Keratinocyte (primary cell): ENCODE data around the gene SERPINE1. TPM values are rescaled to one million over a fixed set of nuclear protein-coding genes. Genes with fewer than 3 reads are reported as not detected.
"Not testable (repeated sequence)": the region's sequence is repeated elsewhere in the genome, so short reads cannot be mapped to it uniquely, and the experiment has no call there.

Experiments
- DNase-seq: peaks from one replicate; pipeline ENCODE4 v3.0.0-alpha.2; 2011; ENCODE audit warnings: low read depth, missing footprints, low spot score
- FAIRE-seq: peaks from 2 replicates; lab custom pipeline; 2011; peaks lifted over from hg19 to GRCh38; lab: Jason Lieb, UNC
- H2AFZ ChIP-seq: 2 replicates; pipeline ENCODE4 v1.6.0; 2012; ENCODE audit warnings: low read length, control low read depth, inconsistent platforms; ENCODE audit not compliant: control insufficient read depth
- H3K27ac ChIP-seq: 2 replicates; pipeline ENCODE4 v1.5.1; 2011; ENCODE audit warnings: low read length; ENCODE audit not compliant: control insufficient read depth, insufficient read depth
- H3K27me3 ChIP-seq: 3 replicates; pipeline ENCODE4 v1.6.0; 2011; ENCODE audit warnings: low read length; ENCODE audit not compliant: control insufficient read depth, insufficient read depth; ENCODE audit errors: extremely low read depth
- H3K36me3 ChIP-seq, 2 experiments: 2 replicates in 1 of 2; 3 replicates in 1 of 2; pipeline ENCODE4 v1.5.1; 2011; ENCODE audit warnings: low read length in 2 of 2, mild to moderate bottlenecking in 1 of 2; ENCODE audit not compliant: control insufficient read depth in 2 of 2, insufficient read depth in 2 of 2; ENCODE audit errors: extremely low read depth in 1 of 2
- H3K4me1 ChIP-seq: 3 replicates; pipeline ENCODE4 v1.5.1; 2011; ENCODE audit warnings: low read length; ENCODE audit not compliant: control insufficient read depth, insufficient read depth; ENCODE audit errors: extremely low read depth
- H3K4me2 ChIP-seq: 3 replicates; pipeline ENCODE4 v1.6.0; 2011; ENCODE audit warnings: low read depth, low read length; ENCODE audit not compliant: control insufficient read depth, insufficient read depth; ENCODE audit errors: extremely low read depth
- H3K4me3 ChIP-seq, 3 experiments: fragments of 200-600 bp in 1 of 3; sonication (generic) in 1 of 3; 2 replicates in 2 of 3; 3 replicates in 1 of 3; pipeline ENCODE4 v1.5.1; 2011 to 2016; ENCODE audit warnings: low read length in 3 of 3, mild to moderate bottlenecking in 3 of 3, control low read depth in 2 of 3, inconsistent platforms in 1 of 3, low read depth in 1 of 3, mixed read lengths in 1 of 3, mixed run types in 1 of 3, moderate library complexity in 1 of 3; ENCODE audit not compliant: control insufficient read depth in 2 of 3, insufficient read depth in 2 of 3; ENCODE audit errors: extremely low read depth in 1 of 3
- H3K79me2 ChIP-seq: 2 replicates; pipeline ENCODE4 v1.6.0; 2012; ENCODE audit warnings: low read length; ENCODE audit not compliant: control insufficient read depth, insufficient read depth
- H3K9ac ChIP-seq: 3 replicates; pipeline ENCODE4 v1.6.0; 2011; ENCODE audit warnings: low read length; ENCODE audit not compliant: control insufficient read depth, insufficient read depth; ENCODE audit errors: extremely low read depth
- H3K9me1 ChIP-seq: 3 replicates; pipeline ENCODE4 v1.6.0; 2011; ENCODE audit warnings: low read length; ENCODE audit not compliant: control insufficient read depth, insufficient read depth; ENCODE audit errors: extremely low read depth
- H3K9me3 ChIP-seq: 2 replicates; pipeline ENCODE4 v1.5.1; 2012; ENCODE audit warnings: low read depth, low read length; ENCODE audit not compliant: control insufficient read depth
- H4K20me1 ChIP-seq: 3 replicates; pipeline ENCODE4 v1.6.0; 2011; ENCODE audit warnings: low read length; ENCODE audit not compliant: control insufficient read depth, insufficient read depth; ENCODE audit errors: extremely low read depth
- EZH2 ChIP-seq: IDR thresholded peaks from one replicate; pipeline ENCODE4 v1.6.1; 2012; ENCODE audit warnings: inconsistent platforms, mild to moderate bottlenecking, low read length, moderate library complexity
- dilution Hi-C: fragments of 300-500 bp; cut with MboI; formaldehyde crosslinking; loops from one replicate; pipeline ENCODE4 v1.7.0; 2020; ENCODE audit warnings: low sequenced_read_pairs; ENCODE audit not compliant: extremely low pct_ligation_motif_present
- polyA plus RNA-seq, 5 experiments: library from polyadenylated mRNA; depleted of rRNA in 3 of 5; stranded (reverse) in 3 of 5; stranded (forward) in 1 of 5; unstranded in 1 of 5; fragments of >200 nt; gene quantifications; 1 replicate in 1 of 5; 2 replicates in 3 of 5; 3 replicates in 1 of 5; pipeline versions ENCODE4 v1.2.1 to v1.2.3, GENCODE V29; 2011 to 2012; ENCODE audit warnings: missing spikeins in 2 of 5, low read depth in 1 of 5, low replicate concordance in 1 of 5
- TF ChIP-seq, protein P1 (sequence below), 3 experiments: IDR thresholded peaks in 1 of 3; conservative IDR thresholded peaks in 1 of 3; optimal IDR thresholded peaks in 1 of 3; 2 replicates in 2 of 3; 3 replicates in 1 of 3; pipeline versions ENCODE3 to v1.5.1; 2011; ENCODE audit warnings: low read length in 3 of 3, mild to moderate bottlenecking in 3 of 3, moderate library complexity in 2 of 3, control low read depth in 1 of 3, inconsistent platforms in 1 of 3; ENCODE audit not compliant: insufficient read depth in 2 of 3; ENCODE audit errors: extremely low read depth in 1 of 3

Gene SERPINE1
- polyA plus RNA-seq, 1 donor (not counting 4 experiments of a cell fraction or from before 2014, with no cell fraction given): 522 TPM

DNA sequence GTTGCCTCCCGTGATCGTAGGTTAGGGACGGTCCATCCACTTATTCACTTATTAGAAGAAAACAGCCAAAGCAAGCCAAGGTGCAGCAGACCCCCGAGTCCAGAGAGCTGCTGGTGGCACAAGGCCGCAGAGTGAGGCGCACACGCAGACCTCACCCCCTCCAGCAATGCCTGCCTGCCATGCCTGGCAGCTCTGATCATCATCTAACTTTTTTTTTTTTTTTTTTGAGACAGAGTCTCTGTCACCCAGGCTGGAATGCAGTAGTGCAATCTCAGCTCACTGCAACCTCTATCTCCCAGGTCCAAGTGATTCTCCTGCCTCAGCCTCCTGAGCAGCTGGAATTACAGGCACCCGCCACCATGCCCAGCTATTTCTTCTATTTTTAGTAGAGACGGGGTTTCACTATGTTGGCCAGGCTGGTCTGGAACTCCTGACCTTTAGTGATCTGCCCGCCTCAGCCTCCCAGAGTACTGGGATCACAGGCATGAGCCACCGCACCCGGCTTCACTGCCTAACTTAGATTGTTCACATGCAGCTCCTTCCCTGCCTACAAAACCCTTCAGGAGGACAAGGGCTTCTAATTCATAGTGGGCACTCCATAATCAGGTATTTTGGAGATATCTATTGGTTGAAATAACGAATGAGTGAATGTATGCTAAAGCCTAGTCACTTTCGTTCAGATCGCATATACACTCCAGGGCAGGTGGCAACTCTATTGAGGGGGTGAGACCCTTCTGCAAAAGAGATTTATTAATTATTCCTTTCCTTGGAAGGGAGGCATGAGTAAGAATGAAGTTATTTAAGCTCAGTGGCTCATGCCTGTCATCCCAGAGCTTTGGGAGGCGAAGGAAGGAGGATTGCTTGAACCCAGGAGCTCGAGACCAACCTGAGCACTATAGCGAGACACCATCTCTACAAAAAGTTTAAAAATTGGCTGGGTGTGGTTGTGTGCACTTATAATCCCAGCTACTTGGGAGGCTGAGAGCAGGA, 25.8 kb upstream of the SERPINE1 start:
- Histone ChIP-seq H3K4me2 (peak overlapping the region; percentile 78), H3K4me3 (no peak overlapping the region), H4K20me1 (no peaks in the 10 kb centered on the region), H3K4me1 (peaks cover 48% of the 10 kb centered on the region), H3K27ac (peak overlapping the region; percentile 94), H2AFZ (no peak overlapping the region), H3K9ac (peak overlapping the region; percentile 81), H3K9me1 (no peaks in the 10 kb centered on the region), H3K27me3 (no peaks in the 10 kb centered on the region), H3K9me3 (no peaks in the 10 kb centered on the region), H3K36me3 (no peaks in the 10 kb centered on the region), H3K79me2 (no peaks in the 10 kb centered on the region)
- dilution Hi-C loops: no loop called here
- no peak for DNase-seq
- TF ChIP-seq EZH2: no peak
- TF ChIP-seq, protein P1, sequence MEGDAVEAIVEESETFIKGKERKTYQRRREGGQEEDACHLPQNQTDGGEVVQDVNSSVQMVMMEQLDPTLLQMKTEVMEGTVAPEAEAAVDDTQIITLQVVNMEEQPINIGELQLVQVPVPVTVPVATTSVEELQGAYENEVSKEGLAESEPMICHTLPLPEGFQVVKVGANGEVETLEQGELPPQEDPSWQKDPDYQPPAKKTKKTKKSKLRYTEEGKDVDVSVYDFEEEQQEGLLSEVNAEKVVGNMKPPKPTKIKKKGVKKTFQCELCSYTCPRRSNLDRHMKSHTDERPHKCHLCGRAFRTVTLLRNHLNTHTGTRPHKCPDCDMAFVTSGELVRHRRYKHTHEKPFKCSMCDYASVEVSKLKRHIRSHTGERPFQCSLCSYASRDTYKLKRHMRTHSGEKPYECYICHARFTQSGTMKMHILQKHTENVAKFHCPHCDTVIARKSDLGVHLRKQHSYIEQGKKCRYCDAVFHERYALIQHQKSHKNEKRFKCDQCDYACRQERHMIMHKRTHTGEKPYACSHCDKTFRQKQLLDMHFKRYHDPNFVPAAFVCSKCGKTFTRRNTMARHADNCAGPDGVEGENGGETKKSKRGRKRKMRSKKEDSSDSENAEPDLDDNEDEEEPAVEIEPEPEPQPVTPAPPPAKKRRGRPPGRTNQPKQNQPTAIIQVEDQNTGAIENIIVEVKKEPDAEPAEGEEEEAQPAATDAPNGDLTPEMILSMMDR (optimal IDR thresholded peaks at IDR 0.05 in 1 of 3, IDR thresholded peaks at IDR 0.05 in 1 of 3, conservative IDR thresholded peaks at IDR 0.05 in 1 of 3; ENCODE audit: extremely low read depth in 1 of 3, insufficient read depth in 2 of 3, low read length in 3 of 3): no peak
- no peak for FAIRE-seq

DNA sequence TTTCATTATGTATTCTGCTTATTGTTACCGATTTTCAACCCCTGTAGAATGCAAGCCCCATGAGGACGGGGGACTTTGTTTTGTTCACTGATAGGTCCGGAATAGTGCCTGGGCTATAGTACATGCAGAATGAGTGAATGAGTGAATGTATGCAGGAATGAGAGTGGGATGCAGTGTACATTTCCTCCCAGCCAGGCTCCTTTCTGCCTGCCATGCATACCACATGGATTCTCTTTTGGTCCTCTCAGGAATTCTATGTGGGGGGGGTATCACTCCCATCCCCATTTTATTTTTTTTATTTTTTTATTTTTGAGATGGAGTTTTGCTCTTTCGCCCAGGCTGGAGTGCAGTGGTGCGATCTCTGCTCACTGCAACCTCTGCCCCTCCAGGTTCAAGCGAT, 24.9 kb upstream of the SERPINE1 start:
- dilution Hi-C loops: no loop called here
- H3K36me3 ChIP-seq: no peaks in the 10 kb centered on the region
- H4K20me1 ChIP-seq: no peaks in the 10 kb centered on the region
- FAIRE-seq (no peak), DNase-seq (no peak)
- H2AFZ ChIP-seq: no peak overlapping the region
- H3K4me1 ChIP-seq: peaks cover 48% of the 10 kb centered on the region
- H3K27ac ChIP-seq: no peak overlapping the region
- TF ChIP-seq EZH2: no peak
- H3K4me3 ChIP-seq: no peak overlapping the region
- H3K27me3 ChIP-seq: no peaks in the 10 kb centered on the region
- no peaks in the 10 kb centered on the region for H3K79me2 ChIP-seq
- no peak overlapping the region for H3K4me2 ChIP-seq
- H3K9me1 ChIP-seq: no peaks in the 10 kb centered on the region
- no peak overlapping the region for H3K9ac ChIP-seq
- H3K9me3 ChIP-seq: no peaks in the 10 kb centered on the region

DNA sequence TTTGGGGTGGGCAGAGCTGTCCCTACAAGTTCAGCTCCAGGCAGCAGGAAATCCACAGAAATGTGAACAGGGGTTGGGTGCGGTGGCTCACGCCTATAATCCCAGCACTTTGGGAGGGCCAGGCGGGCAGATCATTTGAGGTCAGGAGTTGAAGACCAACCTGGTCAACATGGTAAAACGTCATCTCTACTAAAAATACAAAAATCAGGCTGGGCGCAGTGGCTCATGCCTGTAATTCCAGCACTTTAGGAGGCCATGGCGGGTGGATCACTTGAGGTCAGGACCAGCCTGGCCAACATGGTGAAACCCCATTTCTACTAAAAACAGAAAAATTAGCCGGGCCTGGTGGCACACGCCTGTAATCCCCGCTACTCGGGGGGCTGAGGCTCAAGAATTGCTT, 23.2 kb upstream of the SERPINE1 start:
- H3K79me2 ChIP-seq, H2AFZ ChIP-seq, DNase-seq, H3K36me3 ChIP-seq, FAIRE-seq, H3K4me3 ChIP-seq, H3K9ac ChIP-seq, H3K4me2 ChIP-seq, dilution Hi-C loops, H3K27me3 ChIP-seq, H3K9me3 ChIP-seq, H3K9me1 ChIP-seq, H4K20me1 ChIP-seq: not testable (repeated sequence)
- Histone ChIP-seq H3K4me1 (peaks cover 54% of the 10 kb centered on the region), H3K27ac (peak overlapping the region; percentile 18)
